Measurements from ENCODE around the gene CYB5B.

DNA sequence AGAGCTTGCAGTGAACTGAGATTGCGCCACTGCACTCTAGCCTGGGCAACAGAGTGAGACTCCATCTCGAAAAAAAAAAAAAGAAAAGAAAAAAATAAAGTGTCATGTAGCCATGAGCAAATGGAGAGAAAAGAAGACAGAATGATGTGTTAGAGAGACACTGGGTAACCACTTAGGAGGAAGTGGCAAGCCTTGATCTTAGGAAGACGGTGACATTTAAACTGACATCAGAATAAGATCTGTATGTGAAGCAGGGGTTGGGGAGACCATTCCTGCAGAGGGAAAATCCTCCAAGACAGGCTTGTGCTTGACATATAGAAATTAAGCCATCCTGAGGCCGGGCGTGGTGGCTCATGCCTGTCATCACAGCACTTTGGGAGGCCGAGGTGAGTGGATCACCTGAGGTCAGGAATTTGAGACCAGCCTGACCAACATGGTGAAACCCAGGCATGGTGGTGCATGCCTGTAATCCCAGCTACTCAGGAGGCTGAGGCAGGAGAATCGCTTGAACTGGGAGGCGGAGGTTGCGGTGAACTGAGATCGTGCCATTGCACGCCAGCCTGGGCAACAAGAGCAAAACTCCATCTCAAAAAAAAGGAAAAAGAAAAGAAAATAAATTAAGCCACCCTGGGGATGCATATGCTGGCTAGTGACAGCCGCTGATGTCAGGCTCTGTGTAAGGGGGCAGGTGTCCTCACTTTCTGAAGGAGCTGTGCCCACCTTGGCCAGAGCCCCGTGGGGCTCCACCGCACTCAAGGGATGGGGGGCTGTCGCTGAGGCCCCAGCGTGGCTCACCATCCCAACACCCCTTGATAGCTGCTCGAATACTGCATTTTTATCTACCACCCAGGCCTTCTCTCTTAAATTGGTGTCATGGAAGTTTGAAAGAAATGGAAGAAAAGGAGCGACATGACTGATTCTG, 13.1 kb upstream of the CYB5B start:
- TF ChIP-seq CTCF (IDR thresholded peaks at IDR 0.05) (no peak), POLR2A (IDR thresholded peaks at IDR 0.05) (no peak)
